GM19372 (cell line): Measurements from ENCODE around the gene PMFBP1.

Source experiments
- ATAC-seq: cut with Tn5 transposase; IDR thresholded peaks from one replicate; pipeline ENCODE4 v1.9.1; 2021; ENCODE audit warnings: mild to moderate bottlenecking, low read depth, moderate library complexity; ENCODE audit not compliant: unreplicated experiment

PMFBP1 gene

DNA sequence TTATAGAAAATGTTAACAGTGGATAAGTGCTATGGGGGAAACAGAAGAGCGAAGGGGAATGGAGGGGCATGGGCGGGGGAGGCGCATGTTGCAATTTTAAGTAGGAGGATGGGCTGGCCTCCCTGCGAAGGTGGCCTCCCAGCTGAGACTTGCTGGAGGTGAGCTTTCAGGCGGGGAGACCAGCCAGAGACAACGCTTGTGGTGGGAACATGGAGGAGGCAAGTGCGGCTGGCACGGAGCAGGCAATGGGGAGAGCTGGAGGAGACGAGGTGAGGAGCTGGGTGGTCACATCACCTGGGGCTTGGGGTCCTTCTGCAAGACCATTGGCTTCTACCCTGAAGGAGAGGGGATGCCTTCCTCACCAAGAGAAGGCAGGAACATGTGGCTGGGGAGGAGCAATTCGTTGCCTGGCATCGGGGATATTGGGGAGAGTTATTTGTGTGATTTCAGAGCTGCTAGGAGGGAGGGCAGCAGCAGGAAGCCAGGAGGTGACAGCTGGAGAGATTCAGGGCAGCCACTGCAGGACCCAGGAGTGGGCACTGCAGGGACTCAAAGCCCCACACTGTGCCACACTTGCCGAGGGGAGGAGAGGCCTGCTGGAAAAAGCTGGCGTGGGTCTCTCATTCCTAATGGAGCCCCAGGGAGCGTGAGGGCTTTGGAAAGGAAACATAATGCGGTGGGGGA lies 34.4 kb downstream of the PMFBP1 start:
- ATAC-seq = no peak

DNA sequence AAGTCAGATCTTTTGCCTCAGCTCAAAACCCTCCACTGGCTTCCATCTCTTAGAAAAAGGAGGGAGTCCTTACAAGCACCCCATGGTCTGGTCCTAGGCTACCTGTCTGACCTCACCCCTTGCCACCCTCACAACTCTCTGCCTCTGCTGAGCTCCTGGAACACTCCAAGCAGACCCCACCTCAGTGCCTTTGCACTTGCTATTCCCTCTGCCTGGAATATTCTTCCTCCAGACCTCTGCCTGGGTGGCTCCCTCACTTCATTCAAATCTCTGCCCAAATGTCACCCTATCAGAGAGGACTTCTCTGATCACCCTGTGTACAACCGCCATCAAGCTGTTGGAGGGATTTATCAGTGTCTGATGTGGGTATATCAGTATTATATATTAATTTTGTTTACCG lies 37.4 kb downstream of the PMFBP1 start:
- ATAC-seq = no peak

DNA sequence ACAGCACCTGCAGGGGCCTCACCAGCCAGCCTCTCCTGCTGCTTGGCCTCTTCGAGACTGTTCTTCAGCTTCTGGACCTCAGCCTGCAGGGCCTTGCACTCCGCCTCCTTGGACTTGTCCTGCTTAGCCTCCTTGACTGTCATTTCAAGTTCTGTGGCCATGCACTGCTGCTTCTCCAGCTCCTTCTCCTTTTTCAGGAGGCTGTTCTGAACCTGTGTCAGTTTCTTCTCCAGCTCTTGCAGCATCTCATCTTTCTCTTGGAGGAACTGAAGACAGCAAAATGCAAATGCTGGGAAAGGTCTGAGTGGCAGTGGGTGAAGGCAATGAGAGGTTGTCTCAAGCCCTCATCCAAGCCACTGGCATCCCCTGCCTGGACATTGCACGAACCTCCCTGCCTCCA lies 39.2 kb downstream of the PMFBP1 start:
- ATAC-seq = no peak

DNA sequence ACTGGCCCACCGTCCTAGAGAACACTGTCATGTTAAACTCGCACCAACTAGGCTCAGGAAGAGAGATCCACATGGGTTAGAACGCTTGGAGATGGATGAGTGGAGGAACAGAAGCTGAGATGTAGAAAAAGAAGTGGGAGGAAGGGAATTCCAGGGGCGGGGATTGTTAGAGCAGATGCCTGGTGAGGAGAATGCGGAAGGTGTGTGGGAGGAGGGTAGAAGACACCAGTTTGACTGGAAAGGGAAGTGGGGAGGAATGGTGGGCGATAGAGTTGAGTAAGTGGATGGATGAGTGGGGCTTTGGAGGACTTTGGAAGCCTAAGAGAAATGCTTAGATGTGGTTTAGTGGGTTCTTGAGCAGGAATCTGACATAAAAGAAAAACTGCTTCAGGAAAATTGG lies 40.9 kb downstream of the PMFBP1 start:
- ATAC-seq = no peak

DNA sequence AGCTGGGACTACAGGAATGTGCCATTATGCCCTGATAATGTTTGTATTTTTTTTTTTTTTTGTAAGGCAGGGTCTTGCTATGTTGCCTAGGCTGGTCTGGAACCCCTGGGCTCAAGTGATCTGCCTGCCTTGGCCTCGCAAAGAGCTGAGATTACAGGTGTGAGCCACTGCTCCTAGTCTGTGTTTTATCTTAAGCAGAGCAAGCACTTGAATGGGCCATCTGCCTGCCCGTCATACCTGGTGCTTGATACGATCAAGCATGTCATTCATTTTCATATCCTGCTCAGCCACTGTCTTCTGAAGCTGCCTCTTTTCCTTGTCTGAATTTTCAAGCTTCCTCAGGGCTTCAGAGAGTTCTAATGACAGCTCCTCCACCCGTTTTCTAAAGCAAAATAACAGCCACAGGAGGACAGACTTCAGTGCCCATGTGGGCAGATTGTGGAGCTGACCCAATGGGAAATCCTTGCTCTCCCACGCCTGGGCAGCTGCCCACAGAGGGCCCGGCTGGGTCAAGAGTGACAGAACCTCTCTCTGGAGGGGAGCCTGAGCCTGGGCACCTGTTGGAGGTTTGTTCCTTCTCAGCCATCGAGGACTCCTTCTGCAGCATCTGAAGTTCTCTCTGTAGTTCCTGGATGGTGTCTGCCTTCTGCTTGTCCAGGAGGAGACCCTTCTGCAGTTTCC lies 41.8 kb downstream of the PMFBP1 start:
- ATAC-seq = no peak

DNA sequence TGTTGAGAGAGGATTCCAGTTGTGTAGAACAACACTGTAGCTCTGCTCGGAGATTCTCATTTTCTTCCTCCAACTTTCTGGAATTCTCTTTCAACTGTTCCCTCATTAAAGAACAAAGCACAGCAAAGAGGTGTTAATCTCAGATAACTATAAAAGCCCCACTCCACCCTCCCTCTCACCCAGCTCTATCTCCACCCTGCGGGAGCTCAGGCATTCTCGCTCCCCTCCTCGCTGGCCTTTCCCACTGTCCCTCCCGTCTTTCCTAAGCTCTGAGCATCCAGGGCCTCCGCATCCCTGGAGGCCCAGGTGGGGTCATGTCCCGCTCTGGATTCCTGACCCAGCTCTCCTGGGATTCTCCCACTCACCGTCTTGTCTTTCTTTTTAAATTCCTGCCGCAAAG lies 43.3 kb downstream of the PMFBP1 start:
- ATAC-seq = no peak

DNA sequence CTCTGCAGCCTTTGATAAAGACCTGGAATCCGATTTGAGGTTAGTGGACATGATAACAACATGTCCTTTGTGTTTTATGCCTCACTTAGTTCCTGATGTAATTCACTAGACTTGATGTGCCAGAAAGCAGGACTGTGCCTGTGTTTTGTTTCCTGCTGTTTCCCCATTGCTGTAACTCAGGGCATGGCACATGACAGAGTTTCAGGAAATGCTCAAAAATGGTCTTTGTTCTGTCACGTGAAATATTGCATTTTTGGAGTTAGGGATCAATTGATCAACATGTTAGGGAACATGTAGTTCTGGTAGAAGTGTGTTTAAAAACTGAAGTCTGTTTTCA lies 45.6 kb downstream of the PMFBP1 start:
- no peak for ATAC-seq

DNA sequence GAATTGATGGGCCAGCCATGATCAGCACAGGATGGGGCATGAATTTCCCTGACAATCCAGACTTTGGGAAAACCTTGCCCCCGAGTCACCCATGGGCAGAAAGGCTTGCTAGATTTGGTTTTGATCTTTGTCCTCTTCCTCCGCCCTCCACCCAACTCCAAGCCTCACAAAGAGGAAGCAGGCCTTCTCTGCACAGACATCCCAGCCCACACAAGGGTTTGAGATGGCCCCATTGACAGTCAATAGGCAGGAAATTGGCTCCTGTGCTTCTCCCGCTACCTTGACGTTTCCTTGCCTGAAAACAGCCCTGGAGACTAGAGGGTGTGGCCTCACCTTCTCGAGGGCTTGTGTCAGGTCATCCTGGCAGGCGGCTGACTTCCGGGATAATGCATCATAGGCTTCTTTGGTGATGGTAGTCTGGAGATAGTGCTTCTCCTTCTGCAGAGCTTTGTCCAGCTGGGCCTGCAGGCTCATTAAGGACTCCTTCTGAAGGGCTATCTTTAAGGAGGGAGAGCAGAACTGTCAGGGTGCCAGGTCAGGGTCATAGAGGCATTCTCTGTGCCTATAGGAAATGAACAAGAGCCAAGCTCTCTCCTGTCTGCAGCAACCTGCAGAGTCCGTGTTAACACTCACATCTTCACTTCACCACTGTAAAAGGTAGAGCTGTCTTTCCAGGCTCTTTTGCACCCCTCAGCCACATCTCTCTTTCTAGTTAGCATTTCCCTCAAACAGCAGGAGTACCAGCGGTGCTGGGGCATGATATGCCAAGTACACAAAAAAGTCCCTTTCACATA lies 46.1 kb downstream of the PMFBP1 start:
- ATAC-seq = no peak

DNA sequence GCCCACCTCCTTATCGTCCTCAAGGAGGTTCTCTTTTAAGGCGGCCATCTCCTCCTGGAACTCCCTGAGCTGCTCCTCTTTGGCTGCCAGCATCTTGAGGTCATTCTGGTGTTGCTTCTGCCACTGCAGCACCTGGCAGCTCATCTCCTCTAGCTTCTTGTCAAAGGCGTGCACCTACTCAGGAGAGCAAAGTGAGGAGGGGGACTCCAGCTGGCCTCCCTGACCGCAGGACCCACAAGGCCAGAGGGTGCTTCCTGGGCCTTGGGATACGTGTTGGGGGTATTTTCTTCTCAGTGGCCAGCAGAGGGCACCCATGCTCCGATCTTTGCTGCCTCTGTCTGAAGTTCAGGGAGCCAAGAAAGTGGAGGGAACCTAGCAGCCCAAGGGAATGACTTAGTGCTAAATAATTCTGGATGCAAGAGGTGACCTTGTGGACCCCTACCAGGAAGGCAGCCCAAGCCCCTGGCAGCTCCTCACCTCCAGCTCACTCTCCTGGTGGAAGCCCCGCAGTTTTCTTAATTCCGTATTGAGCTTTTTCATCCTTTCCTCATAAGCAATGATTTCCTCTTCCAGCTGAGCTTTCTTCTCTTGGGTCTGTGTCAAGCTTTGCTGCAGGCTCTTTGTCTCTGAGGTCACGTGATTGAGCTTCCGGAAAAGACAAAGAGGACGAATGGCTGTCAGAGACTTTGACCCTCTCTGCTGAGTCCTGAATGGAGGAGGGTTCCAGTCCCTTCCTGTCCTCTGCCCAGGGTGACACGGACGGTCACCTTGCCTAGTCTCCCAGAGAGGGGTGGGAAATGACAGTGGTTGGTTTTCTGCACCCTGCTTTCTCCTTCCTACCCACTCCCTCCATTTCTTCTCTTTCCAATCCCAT lies 47.0 kb downstream of the PMFBP1 start:
- peak; percentile 65 for ATAC-seq

DNA sequence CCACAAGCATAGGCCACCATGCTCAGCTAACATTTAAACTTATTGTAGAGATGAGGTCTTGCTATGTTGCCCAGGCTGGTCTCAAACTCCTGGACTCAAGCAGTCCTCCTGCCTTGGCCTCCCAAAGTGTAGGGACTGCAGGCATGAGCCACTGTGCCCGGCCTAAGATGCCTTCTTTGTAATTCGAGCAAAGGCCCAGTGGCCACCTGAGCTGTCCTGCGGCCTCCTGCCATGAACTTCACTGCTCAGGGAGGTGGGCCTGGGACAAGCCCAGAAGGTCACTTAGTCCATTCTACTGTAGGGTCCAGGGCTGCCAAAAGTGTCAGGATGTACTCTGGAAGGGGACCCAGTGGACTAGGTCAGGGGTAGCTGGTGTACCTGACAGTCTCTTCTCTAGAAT lies 47.8 kb downstream of the PMFBP1 start:
- no peak for ATAC-seq

DNA sequence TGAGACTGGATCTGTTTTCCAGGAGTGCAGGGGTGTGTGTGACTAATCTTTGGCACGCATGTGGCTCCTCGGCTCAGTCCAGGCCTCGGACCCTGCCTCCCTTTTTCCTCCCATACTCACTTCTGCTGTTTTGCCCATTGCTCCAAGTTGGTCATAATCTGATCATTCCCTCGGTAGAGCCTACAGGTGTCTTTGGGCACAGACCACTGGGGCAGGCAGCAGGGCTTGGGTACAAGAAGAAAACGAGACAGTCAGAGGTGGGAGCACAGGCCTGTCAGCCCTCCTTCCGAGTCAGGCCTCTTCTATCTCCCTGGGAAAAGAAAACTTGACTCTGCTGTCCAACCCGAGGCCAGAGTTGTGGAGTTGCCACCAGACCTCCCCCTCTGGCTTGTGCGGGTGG lies 48.5 kb downstream of the PMFBP1 start:
- no peak for ATAC-seq

DNA sequence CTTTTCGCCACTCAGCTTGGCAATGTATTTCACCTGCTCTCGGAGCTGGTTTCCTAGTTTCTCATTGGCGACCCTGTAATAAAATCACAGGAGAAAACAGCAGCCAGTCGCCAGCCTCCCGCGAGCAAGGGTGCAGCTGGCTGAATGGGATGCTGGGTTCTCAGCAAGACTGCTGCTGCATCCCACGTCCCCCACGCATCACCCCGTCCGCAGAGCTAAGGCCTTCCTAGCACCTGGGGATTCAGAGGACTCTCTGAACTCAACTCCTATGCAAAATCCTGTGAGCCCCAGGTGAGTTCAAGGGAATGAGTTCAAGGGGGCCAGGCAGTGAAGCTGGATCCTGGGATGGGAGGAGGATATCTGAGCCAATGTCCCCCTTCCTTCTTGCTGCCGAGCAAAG lies 49.0 kb downstream of the PMFBP1 start:
- no peak for ATAC-seq

DNA sequence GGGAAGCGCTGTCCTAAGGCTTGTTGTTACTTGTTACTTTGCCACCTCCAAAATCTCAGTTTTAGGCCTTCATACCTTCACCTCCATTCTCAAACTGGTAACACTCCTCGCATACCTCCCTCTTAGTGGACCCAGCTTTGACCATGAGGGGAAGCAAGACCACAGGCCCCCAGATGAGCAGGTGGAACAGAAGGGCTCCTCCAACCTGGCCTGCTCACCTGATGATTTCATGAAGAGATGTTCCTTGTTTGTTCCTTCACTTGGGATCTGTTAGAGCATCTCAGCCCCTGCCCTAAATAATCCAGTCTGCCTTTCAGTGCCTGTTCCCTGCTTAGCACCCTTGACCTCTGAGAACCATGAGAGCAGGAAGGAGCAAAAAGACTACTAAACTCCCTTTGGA lies 49.6 kb downstream of the PMFBP1 start:
- no peak for ATAC-seq

DNA sequence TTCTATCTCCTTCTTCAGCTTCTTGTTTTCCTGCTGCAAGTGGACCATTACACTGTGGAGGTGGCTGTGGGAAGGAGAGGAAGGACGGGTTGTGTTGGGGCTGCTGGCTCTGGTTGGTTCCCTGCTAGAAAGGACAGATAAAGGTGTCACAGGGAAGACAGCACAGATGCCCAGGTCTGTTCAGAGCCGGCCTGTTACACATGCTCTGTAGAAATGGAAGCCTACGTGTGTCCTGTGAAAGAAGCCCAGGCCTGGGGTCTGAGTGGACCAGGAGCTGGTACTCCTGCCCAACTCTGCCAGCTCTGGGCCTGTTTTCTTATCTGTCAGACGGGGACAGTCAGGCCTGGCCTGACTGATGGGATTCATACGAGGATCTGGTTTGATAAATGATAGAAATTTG lies 51.9 kb downstream of the PMFBP1 start:
- no peak for ATAC-seq

DNA sequence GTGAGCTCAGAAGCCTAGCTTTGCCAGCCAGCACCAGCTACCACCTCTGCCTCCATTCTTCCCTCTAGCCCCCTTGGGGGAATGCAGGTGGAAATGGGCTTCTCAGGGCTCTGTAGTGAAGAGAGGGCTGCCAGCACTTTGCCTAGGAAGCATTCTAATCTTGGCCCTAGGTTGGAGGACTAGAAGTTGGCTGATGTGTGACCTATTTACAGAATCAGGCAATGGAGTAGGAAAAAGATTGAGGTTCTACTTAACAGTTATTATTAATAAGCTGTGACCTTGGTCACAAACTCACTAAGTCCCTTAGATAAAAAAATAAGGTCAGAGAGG lies 58.4 kb downstream of the PMFBP1 start:
- no peak for ATAC-seq

DNA sequence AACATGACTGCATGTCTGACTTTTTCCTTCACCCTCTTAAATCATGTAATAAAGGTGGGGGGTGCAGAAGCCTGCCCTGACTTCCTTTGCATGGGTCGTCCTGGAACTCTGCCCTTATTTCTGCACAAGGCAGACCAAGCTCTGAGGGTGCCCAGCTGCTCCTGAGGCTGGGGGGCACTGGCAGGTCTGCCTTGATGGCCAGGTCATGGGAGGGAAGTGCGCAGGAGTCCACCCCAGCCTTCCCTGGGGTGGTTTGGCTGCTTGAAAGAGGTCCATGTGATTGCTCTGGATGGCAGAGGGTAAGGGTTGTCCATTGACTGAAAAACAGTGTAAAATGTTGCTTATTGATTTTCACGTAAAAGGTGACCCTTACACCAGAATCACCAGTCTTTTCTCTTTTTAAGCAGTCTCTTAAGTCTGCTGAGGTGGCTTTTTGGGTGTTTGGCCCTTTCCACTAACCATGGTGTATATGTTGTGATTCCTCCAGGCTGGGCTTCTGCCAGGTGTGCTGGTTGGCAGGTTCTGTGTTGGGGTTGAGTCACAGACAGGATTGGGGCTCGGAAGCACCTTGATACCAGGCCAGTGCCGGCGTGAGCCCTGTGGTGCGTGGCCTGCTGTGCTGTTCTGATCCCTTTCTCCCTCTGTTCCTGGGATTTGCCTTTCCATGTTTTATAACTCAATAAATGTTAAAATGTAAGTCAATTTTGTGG lies 58.9 kb downstream of the PMFBP1 start:
- no peak for ATAC-seq

DNA sequence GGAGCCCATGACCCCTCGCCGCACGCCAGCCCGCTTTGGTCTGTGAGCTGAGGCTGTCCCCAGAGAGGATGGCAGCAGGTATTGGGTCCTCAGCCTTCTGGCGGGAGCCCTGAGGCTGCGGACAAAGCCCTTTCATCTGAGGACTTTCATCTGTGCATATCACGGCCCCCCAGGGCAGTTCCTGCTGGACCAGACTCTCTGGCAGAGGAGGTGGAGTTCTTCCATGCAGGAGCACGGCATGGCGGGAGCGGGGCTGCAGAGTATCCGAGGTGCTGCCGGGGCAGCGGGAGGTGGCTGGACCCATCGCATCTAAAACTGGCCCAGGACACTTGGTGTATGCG lies 59.5 kb downstream of the PMFBP1 start:
- ATAC-seq = no peak

DNA sequence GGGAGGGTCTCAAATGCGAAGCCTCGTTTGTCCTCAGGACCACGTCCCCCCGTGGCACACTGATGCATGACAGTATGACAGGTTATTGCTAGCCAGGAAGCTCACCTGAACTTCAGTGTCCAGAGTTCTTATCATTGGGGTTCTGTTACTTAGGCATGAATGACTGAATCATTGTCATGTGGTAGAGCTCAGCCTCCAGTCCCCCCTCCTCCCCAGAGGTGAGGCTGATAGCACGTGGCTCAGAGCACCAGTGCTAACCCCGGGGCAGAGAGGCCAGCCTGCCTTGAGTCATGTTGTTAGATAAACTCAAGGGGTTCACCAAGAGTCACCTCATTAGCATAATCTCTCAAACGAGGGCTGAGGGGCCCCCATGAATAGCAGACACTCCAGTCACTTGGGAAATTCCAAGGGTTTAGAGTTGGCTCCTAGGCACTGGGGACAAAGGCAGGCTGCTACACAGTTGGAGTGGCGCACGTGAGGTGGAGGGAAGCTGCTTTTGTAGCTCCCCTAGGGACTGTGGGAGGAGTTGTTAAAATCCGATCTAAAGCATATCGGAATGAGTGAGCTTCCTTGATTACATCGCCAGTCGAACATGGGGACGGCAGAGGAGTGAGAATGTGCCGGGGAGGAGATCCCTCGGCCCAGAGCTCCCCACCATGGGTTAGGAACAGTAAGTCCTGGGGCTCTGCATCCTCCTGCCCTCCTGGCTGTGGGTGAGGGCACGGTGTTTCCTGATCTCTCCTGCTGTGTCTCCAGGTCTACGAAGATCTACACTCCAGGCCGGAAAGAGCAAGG lies 60.1 kb downstream of the PMFBP1 start:
- no peak for ATAC-seq

DNA sequence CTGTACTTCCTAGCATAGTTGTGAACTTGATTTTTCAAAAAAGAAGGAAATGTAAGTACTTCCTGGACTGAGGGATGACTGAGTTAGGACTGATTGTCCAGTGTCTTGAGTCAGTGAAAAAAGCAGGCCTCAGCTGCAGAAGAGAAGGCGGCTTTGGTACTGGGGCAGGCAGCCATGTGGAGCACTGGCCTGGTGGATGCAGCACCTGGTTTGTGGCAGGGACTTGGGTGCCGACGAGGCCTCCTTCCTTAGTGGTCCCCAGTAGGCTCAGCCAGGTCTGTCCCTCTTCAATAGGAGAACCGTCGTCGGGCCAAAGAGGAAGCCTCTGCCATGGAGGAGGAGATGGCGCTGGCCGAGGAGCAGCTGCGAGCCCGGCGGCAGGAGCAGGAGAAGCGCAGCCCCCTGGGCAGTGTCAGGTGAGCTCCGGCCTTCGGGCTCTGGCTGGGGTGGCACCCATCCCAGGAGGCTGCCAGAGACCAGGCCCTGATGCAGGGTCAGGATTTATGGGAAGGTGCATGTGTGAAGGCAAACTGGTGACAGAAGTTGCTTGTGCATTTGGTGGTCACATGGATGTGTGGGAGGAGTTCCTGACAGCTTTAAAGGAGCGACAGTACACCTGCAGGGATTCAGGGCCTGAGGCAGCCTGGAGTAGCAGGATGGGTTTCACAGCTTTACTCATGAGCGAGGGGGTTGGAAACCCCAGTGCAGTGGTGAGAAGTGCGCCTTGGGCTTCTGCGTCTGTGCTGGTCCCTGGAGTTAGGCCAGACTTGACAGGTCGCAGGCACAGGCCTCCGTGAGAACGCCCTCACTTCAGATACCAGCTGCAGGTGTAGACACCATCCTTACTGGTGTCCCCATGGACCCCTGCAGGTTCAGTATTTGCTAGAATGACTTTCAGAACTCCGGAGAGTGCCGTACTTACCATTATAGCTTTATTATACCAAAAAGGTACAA lies 61.0 kb downstream of the PMFBP1 start:
- ATAC-seq = no peak
